ENCODE results near the gene SLC8B1. TPM values are rescaled to one million over a fixed set of nuclear protein-coding genes. Genes with fewer than 3 reads are reported as not detected.

The SLC8B1 gene
- total RNA-seq, 1 donor from 2014 or later: 39.3 TPM

DNA sequence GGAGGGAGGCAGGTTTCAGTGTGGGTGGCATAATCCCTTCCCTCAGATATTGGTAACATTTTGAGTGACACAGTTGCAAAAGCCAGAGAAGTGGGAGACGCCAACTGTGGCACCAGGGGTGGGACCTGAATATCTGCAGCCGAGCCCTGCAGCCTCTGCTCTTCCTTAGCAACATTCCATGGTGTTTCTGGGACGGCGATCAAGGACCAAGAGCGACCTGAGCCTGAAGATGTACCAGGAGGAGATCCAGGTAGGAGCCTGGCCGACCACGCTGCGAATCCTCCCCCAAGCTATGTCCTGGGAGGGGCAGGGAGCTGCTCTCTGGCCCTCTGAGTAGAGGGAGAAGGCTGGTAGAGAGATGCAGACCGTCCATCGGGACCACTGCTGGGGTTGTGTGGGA, 41.8 kb downstream of the SLC8B1 start:
- H3K36me3 ChIP-seq: peaks cover 97% of the 10 kb centered on the region
- DNase-seq (no peak), ATAC-seq (no peak)
- H3K9me3 ChIP-seq: no peaks in the 10 kb centered on the region
- intact Hi-C loops (cut with DNase I): no loop called here
- H3K27ac ChIP-seq: no peak overlapping the region
- H3K4me3 ChIP-seq: no peak overlapping the region
- H3K27me3 ChIP-seq (ENCODE audit: low read depth): no peaks in the 10 kb centered on the region
- H3K4me1 ChIP-seq: peaks cover 11% of the 10 kb centered on the region
- TF ChIP-seq, protein P1, sequence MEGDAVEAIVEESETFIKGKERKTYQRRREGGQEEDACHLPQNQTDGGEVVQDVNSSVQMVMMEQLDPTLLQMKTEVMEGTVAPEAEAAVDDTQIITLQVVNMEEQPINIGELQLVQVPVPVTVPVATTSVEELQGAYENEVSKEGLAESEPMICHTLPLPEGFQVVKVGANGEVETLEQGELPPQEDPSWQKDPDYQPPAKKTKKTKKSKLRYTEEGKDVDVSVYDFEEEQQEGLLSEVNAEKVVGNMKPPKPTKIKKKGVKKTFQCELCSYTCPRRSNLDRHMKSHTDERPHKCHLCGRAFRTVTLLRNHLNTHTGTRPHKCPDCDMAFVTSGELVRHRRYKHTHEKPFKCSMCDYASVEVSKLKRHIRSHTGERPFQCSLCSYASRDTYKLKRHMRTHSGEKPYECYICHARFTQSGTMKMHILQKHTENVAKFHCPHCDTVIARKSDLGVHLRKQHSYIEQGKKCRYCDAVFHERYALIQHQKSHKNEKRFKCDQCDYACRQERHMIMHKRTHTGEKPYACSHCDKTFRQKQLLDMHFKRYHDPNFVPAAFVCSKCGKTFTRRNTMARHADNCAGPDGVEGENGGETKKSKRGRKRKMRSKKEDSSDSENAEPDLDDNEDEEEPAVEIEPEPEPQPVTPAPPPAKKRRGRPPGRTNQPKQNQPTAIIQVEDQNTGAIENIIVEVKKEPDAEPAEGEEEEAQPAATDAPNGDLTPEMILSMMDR (IDR thresholded peaks at IDR 0.05): no peak

DNA sequence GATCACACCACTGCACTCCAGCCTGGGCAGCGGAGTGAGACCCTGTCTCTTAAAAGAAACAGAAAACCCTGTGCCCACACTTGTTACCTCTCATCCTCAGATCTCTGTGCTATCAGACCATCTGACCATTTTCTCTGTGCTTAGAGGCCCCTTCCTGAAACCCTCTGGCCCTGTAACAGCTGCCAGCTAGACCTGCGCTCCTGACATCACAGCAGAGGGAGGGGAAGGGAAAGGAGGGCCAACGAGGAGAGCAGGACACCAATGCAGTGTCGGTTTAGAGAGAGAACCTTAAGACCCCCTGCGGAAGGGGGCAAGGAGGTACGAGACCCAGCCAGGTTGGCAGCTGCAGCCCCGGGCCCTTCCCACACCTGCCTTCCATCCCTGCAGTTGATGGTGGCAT, 42.4 kb downstream of the SLC8B1 start:
- Histone ChIP-seq H3K36me3 (peaks cover 100% of the 10 kb centered on the region), H3K9me3 (no peaks in the 10 kb centered on the region), H3K4me3 (no peak overlapping the region), H3K27me3 (ENCODE audit: low read depth) (no peaks in the 10 kb centered on the region), H3K27ac (no peak overlapping the region), H3K4me1 (peaks cover 5% of the 10 kb centered on the region)
- TF ChIP-seq, protein P1 (IDR thresholded peaks at IDR 0.05): no peak
- intact Hi-C loops (cut with DNase I): no loop called here
- DNase-seq (no peak), ATAC-seq (no peak)

DNA sequence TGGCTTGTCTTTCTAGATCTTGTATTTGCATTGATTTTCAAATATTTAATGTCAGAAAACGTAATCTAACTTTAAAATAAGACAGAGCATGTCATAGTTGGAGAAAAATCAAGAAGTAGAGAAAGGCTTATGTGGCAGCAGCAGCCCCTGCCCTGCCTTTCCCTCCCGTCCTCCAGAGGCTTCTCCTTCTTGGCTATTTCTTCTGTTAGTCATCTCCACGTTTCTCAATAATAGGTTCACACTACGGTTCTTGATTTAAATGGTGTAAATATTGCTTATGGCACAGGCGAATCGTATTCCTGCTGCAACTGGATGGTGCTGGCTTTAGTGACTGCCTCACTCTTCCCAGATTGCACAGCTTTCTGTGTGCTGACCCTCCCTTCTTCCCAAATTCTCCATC, 42.8 kb downstream of the SLC8B1 start:
- no peak for ATAC-seq
- Histone ChIP-seq H3K4me3 (no peak overlapping the region), H3K4me1 (peaks cover under 1% of the 10 kb centered on the region), H3K36me3 (peaks cover 100% of the 10 kb centered on the region), H3K9me3 (no peaks in the 10 kb centered on the region), H3K27me3 (ENCODE audit: low read depth) (no peaks in the 10 kb centered on the region), H3K27ac (no peak overlapping the region)
- intact Hi-C loops (cut with DNase I): no loop called here
- no peak for DNase-seq
- TF ChIP-seq, protein P1 (IDR thresholded peaks at IDR 0.05): no peak

DNA sequence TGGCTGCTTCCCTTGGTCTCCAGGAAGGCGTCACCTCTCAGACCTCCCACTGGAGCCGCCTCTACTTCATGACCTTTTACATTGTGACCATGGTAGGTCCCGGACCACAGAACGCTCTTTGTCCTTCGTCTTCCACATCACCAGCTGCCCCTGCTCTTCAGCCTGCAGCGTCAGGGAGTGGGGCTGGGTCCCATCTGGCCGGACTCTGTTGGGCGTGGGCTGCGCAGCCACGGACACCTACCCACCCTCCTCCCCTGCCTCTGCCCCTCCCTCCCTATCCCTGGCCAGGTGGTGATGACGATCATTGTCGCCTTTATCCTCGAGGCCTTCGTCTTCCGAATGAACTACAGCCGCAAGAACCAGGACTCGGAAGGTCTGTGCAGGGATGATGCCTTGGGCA, 43.3 kb downstream of the SLC8B1 start:
- Histone ChIP-seq H3K27me3 (ENCODE audit: low read depth) (no peaks in the 10 kb centered on the region), H3K27ac (no peak overlapping the region), H3K4me1 (no peaks in the 10 kb centered on the region), H3K9me3 (no peaks in the 10 kb centered on the region), H3K36me3 (peaks cover 100% of the 10 kb centered on the region), H3K4me3 (no peak overlapping the region)
- DNase-seq (no peak), ATAC-seq (no peak)
- TF ChIP-seq, protein P1 (IDR thresholded peaks at IDR 0.05): no peak
- intact Hi-C loops (cut with DNase I): no loop called here

DNA sequence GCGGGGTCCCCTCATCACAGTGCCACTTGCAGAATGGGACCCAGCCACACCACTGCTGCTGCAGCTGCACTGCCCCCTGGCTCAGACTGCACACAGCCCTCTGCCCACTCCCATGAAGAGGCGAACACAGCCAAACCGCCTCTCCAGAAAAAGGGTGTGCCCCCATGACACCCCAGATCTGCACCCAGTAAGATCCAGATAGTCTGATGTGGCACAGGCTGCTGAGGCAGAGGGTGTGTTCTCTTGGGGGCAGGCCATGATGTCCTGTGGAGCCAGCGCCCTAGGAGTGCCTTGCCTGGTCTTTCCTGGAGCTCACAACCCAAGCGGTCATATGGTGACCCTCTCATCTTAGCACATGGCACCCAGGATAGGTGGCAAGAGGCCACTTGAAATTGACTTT, 44.4 kb downstream of the SLC8B1 start:
- no peaks in the 10 kb centered on the region for H3K27me3 ChIP-seq (ENCODE audit: low read depth)
- intact Hi-C loops (cut with DNase I): no loop called here
- no peak overlapping the region for H3K4me3 ChIP-seq
- TF ChIP-seq, protein P1 (IDR thresholded peaks at IDR 0.05): no peak
- DNase-seq (no peak), ATAC-seq (no peak)
- H3K27ac ChIP-seq: no peak overlapping the region
- H3K36me3 ChIP-seq: peaks cover 100% of the 10 kb centered on the region
- H3K9me3 ChIP-seq: no peaks in the 10 kb centered on the region
- no peaks in the 10 kb centered on the region for H3K4me1 ChIP-seq

DNA sequence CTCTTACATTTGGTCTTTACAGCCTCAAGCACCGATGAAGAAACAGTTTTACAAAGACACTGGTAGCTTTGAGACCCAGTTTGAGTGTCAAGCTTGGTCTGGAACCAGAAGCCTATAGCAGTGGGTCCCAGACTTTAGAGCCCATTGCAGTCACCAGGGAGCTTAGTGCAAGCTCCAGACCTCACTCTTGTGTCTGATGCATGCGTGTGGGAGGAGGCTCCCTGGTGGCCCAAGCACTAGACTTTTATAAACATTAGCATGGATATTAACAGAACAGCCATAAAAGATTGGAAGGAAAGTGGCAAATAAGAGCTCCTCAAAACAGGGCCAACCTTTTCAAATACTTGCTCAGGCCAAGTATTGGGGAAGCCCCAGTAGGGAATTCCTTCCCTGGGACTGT, 45.5 kb downstream of the SLC8B1 start:
- Histone ChIP-seq H3K36me3 (peaks cover 100% of the 10 kb centered on the region), H3K4me3 (no peak overlapping the region), H3K4me1 (no peaks in the 10 kb centered on the region), H3K9me3 (no peaks in the 10 kb centered on the region), H3K27ac (no peak overlapping the region), H3K27me3 (ENCODE audit: low read depth) (no peaks in the 10 kb centered on the region)
- DNase-seq: no peak
- ATAC-seq: no peak
- intact Hi-C loops (cut with DNase I): no loop called here
- TF ChIP-seq, protein P1 (IDR thresholded peaks at IDR 0.05): no peak

Data from lower lobe of right lung (tissue), 2 donors.